HG02970 (cell line): ENCODE results near the gene COL19A1.

Experiments used
- ATAC-seq: cut with Tn5 transposase; IDR thresholded peaks from one replicate; pipeline ENCODE4 v1.9.1; 2021; ENCODE audit warnings: mild to moderate bottlenecking, moderate library complexity, moderate number of reproducible peaks; ENCODE audit not compliant: unreplicated experiment, low FRiP score

The COL19A1 gene

DNA sequence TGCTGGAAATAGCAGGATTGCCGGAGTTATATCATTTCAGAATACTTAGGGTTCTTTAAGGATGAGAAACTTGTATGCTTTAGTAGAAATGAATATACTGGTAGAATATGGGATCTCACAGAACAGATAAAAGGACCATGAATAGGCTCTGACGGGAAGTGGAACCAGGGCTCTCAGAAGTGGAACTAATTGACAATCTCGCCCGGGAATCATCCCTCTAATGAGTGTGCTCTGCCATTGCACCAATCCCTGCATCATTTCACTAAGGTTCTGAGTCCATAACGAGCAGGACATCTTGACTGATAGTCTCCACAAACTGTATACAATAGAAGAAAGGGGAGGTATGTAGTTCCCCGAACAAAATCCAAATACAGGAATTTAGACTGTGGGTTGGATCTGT is 286.4 kb downstream of the COL19A1 start:
- ATAC-seq: no peak

DNA sequence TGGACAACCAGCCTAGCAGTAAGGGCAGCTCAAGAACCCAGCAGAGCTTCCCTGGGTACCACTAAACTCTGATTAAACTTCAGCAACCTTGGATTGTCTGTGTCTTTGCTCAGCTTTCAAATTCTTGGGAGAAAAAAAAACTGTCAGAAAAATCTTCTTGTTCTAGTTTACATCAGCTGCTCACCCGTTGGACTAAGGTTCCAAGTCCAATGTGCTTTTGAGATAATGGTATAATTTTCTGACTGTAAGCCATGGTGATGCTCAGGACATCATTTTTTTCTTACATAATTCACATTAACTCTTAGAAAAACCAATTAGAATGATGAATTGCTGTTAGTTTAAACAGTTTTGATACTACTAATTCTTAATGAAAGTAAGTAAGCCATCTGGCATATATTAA is 290.7 kb downstream of the COL19A1 start:
- no peak for ATAC-seq

DNA sequence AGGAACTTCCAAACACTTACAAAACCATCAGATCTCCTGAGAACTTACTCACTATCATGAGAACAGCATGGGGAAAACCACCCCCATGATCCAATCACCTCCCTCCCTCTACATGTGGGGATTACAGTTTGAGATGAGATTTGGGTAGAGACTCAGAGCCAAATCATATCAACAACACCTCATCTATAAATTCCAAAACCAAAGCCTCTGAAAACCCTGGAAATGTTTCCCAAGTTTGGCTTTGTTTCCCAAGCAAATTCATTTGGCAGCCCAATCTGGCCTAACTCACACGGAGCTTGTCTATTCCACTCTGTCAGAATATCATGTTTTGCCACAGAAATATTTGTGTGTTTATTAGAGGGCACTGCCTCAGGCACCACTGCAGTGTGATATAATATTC is 293.9 kb downstream of the COL19A1 start:
- ATAC-seq: no peak

DNA sequence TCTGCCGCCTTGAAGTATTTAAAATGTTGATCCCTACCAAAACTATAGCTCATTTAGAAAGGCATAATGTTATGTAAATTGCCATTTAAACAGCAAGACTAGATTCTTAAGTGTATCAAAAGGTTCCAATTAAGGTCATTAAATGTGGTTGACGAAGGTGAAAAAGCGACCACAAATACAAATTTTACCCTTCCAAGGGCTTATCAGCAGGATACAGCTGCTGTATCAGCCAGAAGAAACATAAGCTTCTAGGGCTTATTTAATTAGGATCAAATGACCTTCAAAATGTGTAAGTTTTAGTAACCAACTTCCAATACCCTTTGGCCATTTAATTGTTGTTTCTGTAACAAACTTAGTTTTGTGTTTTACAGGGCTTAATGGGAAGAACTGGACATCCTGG is 296.6 kb downstream of the COL19A1 start:
- no peak for ATAC-seq

DNA sequence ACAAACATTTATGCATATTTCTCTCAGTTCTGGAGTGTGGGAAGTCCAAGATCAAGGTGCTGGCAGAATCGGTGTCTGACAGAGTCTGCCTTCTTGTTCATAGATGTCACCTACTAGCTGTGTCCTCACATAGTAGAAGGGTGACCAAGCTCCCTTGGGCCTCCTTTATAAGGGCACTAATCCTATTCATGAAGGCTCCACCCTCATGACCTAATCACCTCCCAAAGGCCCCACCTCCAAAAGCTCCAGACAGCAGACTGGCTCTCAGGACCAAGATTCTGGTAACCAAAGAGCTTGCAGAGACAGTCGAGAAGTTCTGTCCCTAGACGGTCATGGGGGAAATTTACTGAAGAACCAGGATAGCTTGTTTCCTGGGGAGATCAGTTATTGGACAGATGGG is 297.4 kb downstream of the COL19A1 start:
- ATAC-seq: no peak

DNA sequence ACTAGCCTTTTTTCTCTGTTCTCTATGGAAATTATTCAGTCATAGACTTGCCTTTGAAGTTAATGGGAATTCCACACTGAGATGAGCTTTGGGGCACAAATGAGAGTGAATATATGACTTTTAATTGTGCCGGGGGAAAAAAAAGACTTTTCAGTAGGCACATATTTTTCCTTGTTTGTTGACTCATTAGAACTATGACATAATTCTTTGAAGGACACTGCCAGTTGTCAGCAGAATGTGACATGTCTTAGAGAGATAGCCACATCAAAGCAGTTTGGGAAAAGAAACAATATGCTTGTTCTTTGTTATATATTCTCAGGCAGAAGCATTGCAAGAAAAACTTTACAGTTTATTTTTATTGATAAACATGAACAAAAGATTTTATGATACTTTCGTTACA is 298.2 kb downstream of the COL19A1 start:
- no peak for ATAC-seq

DNA sequence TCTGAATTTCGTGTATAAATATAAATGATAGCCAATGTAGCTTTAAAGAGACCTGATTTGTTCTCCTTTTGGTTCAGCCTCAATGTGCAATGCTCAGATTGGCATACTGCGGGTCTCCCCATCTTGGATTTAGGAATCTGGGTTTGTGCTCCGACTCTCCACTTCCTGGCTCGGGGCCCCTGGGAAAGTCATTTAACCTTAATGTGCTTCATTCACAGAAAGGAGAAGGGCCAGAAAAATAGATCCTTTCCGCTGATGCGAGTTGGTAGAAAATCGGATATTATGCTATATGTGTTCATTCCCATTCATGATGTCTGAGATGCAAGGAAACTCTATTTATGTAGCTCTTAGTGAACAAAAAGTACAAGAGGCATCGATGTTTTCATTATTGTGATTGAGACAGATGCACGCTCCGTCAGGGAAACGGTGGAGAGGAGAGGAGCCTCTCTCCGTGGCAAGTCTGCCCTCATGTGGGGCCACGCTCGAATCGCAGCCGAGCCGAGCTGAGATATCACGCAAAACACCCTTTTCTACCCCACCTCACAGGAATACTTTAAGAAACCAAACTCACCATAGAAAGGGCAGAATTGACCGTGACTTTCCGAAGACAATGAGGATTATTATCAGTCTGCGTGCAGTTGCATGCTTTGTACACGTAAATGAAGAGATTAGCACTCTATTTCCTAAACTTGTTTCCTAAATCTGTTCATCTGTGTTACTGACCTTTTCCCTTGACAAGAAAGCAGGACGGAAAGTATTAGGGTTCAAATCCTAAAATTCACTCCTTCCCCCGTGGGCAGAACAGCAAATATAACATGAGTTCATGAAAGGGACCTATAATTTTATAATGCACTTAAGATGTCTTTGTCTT is 300.0 kb downstream of the COL19A1 start:
- ATAC-seq: no peak

DNA sequence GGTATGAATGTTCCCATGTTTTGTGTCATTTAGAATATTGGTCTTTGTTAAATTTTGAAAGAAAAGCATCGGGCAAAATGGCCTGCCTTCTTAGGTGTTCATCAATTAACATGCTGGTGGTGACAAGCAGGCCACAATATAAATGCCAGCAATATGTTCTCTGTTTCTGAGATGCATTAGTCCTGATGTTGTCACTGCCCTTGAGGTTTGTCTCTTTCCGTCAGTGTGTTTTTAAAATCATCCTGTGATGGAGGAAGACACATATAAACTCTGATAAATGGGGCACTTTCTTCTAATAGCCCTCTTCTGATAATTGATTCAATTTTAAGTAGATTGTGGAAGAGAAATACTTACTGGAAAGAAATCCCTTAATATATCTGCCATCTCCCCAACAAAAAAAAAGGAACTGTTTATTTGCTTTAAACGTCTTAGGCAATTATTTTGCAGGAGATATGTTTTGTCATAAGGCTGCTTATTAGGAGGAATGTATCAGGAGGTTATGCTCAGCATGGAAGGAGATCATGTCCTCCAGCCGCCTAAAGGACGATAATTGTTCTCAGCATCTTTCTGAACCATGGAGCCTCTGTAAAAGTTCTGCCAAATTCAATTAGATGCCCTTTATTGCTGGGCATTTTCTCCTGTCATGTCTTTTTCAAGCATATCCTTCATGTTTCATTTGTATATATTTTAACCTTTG is 302.5 kb downstream of the COL19A1 start:
- no peak for ATAC-seq

DNA sequence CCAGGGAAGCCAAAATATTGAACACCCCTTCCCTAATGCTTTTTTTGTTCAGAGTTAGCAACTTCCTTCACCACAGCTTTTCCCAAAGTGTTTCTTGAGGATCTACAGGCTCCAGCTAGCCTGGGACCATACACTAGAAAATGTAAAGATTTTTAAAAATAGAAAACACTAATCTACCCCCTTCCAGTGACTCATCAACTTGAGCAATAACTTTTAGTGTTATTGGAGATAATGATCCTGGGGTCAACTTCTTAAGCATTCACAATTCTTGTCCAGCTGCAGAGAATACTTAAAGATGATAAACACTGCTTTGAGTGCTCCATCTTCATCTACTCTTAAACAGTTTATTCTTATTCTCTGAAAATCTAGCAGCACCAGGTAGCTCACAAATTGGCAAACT is 304.9 kb downstream of the COL19A1 start:
- no peak for ATAC-seq

DNA sequence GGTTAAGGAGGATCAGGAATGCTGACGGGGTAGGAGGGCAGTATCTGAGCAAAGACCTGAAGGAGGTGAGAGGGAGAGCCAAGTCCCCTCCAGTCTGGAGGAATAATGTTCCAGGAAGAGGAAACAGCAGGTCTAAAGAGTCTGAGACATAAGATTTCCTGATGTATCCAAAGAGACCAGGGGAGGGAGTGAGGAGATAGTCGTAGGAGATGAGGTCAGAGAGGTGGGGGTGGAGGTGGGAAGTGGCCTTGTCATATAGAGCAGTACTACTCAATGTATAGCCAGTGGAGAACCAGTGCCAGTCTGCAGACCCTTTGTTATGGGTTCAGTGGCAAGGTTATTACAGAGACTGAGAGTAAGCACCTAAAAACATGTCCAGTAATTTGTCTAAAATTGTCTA is 305.9 kb downstream of the COL19A1 start:
- no peak for ATAC-seq

DNA sequence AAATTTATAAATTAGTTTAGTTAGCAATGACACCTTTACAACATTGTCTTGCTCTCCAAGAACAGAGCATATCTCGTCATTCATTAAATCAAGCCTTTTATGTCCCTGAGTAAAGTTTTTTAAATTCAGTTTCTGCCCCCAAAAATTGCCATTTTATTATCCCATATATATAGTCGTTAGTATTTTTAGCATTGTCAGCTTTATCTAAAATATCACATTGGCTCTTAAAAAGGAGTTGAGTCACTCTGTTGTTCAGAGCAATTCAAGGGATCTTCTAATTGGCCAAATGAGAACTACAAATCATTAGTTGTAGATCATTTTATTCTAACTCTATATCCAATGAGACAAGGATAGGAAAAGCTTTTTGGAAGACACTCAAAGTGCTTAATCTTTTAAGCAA is 309.4 kb downstream of the COL19A1 start:
- ATAC-seq: no peak

DNA sequence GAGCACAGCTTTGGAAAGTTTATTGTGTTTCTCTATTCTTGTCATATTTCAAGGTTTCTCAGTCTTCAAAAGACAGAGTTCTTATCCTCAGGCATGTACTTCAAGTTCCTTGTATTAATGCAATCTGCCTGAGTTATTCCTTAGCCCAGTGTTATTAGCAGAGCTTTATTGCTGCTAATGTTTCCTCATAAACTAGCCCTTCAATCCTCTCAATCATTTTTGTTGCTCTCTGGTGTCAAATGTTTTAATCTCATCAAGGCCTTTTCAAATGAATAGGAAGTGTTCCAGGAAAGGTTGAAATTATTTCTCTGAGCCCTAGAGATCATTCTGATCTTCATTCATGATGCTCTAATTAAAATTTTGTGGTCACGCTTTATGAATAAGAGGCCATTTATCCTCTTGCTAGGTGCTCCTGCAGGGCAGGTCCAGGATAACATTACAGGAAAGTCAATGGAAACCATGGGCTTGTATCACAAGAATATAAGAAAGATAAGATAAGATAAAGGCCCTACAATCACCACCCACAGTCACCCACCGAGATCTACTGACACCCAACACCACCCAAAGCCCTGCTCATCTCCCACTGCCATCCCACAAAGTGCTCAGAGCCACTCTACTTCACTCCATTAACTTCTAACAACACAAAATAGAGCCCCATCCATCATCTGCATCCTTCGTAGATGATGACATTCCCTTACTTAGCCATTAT is 310.6 kb downstream of the COL19A1 start:
- no peak for ATAC-seq

DNA sequence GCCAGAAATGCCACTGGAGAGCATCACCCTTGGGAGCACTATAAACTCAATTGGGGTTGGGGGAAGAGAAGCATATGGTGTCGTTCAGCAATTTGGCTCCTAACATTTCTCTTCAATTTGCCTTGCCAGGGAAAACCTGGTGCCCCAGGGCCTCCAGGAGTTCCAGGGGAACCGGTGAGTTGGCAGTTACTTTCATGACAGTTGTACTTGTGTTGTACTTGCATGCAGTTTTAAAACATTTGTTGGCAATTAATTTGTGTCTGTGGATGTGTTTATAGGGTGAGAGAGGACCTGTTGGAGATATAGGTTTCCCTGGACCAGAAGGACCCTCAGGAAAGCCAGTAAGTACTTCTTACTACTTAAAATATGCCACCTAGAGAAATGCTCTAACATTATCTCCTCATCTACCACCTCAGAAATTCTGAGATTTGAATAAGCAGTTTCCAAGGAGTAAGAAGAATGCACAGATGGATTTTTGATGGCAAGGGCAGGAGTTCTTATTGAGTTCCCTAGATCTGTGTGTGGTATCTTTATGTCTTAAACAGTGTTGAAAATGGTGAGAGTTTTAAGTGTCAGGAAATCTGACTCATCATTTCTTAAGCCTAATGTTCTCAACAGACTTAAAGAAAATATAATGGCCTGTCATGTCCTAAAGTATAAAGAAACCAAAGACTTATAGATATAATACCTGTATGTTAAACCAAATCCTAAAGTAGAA is 314.0 kb downstream of the COL19A1 start:
- no peak for ATAC-seq

DNA sequence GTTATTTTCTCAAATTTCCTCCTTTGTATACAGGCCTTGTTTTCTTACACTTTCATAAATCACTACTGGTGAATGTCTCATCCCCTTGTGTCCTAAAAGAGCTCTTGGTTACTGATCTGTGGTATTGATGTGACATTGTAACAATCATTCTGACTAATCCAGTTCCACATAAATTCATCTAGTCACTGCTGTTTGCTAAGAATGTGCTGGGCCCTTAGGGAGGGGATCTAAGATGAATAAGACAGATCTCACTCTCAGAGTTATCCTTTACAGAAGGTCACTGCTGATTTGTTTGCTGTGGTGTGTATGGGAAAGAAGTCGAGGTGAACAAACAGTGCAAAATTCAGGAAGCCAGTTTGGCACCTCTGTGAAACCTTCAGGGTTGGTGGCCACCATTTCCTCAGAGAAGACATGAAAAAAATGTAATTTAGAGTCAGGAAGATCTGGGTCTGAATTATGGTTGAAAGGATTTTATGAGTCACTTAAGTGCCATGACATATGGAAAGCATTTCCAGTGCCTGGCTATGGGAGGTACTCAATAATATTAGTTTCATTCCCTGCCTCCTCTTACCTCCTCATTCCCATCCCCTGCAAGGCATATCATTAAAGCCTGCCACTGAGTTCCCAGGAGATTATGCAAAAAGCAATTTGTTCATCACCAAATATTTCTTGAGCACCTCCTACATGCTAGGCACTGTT is 314.7 kb downstream of the COL19A1 start:
- no peak for ATAC-seq

DNA sequence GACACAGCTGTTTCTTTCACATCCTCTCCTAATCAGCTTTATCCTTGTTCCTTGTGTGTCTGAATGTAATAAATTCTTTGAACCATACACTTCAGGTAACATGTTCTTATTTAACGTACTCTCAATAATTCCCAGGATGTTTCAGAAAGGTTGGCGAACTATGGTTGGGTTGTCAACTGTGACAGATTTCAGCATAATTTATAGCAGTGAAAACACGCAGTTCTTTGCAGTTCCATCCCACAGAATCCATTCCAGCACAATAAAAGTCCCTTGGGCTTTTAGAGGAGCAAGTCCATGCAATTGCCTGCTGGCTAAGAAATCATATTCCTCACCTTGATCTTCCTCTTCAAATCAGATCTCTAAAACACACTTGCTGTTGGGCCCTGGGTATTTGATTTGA is 317.2 kb downstream of the COL19A1 start:
- ATAC-seq: no peak

DNA sequence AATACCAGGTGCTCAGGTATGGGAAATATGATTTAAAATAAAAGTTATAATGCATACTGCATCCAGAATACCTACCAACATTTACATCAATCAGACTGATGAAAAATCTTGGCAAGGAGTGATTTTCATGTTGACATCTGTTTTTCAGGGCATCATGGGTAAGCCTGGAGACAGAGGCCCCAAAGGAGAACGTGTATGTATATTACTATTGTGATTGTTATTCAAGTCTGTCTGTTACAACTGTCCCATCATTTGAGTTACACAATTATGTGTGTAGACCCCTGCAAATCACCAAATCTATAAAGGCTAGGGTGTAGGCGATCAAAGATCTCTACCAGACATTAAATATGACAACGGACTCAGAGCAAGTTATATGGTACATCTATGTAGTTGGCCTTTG is 318.4 kb downstream of the COL19A1 start:
- no peak for ATAC-seq

DNA sequence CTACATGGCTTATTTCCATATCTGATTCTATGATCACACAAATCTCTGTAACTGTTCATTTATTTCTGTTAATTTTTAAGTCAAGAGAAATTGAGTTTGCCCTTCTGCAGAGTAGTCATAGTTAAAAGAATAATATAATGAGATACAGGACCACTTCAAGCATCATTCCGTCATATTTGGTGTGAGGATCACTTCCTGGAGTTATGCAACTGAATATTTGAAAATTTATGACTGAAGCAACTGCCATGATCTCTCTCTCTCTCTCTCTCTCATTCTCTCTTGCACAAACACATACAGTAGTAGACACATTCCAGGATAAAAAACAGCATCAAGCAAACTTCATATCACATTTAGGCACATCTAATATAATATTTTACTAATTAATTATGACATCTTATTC is 320.1 kb downstream of the COL19A1 start:
- no peak for ATAC-seq

DNA sequence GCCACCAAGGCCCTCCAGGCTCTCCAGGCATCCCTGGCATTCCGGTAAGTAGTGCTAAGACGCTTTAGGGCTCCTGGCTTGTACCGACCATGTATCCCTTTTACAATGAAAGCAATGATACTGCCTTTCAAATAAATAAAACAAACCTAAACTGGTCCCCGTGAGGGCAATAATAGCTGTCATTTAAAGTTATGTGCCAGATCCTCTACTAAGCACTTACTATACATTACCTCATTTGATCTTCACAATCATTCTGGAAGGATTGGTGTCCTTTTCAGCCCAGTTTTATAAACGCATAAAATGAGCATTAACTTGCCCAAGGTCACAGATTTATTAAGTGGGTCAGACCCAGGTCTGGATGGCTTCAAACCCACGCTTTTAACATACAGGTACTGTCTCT is 321.8 kb downstream of the COL19A1 start:
- ATAC-seq: no peak

DNA sequence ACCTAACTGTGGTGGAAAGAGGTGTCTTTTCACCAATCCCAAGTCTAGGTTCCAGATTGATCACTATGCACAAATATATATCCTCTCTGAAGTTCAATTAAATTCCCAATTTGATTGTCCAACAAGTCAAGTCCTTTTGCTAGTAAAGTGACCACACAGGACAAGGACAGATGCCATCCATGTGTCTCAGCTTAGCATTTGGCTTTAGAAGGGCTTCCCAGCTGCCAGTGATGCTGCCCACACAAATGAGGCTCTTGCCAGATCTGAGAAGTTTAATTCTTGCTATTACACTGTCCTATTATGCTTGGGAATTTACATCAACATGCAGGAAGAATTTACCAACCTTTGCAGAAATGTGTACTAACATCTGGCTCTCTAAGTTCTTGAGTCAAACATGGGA is 328.1 kb downstream of the COL19A1 start:
- no peak for ATAC-seq

DNA sequence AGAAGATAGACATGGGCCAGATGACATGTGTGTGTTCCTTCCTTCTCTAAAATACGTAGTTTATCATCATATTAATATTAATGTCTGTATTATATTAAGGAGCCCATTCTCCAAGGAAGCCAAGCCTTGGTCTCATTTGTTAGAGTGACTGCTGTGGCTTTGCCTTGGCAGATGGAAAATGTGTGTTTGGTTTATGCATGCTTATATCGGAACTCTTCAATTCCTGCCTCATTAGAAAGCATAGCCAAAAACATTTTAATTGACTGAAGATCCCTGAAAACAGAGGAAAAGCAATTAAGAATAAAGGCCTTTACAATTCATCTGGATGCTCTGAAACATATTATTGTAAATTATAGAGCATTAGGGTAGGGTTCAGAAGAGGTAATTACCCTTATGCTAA is 330.2 kb downstream of the COL19A1 start:
- ATAC-seq: no peak
